HL-60 (cell line): ENCODE measurements around the gene BRWD1.

Experiments
- GABPA ChIP-seq: IDR thresholded peaks from 2 replicates; pipeline ENCODE4 v1.6.1; 2012; ENCODE audit warnings: low read depth
- POLR2AphosphoS5 ChIP-seq: IDR thresholded peaks from 2 replicates; pipeline ENCODE4 v1.6.1; 2012; ENCODE audit warnings: low read depth
- SPI1 ChIP-seq: IDR thresholded peaks from 2 replicates; pipeline ENCODE4 v1.6.1; 2012; ENCODE audit warnings: low read depth, mild to moderate bottlenecking, borderline replicate concordance
- TF ChIP-seq, protein P1 (sequence below): IDR thresholded peaks from one replicate; pipeline ENCODE4 v1.5.1; 2011; ENCODE audit warnings: low read length, control low read depth, inconsistent platforms; ENCODE audit not compliant: insufficient read depth
- TF ChIP-seq, protein P2 (sequence below): IDR thresholded peaks from 2 replicates; pipeline ENCODE4 v1.6.1; 2012; ENCODE audit warnings: low read depth; ENCODE audit not compliant: insufficient replicate concordance

DNA sequence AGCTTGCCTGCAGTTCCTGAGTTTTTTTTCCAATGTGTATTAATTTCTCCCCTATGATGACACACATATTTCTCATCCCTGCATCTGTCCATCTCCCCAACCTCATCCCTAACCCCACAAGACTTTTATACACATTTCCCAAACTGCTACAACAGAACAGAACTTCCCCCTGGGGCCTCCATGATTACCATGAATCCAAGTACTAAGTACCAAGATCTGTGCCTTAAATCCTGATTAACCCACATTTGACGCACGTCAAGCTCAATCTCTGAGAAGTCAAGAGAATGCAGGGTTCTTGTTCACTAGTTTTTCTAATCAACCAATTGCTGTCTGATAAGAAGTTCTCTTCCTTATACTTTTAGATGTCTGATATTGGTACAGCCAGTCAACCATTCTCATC is 25.8 kb upstream of the BRWD1 start:
- no peak for TF ChIP-seq POLR2AphosphoS5
- TF ChIP-seq, protein P1, sequence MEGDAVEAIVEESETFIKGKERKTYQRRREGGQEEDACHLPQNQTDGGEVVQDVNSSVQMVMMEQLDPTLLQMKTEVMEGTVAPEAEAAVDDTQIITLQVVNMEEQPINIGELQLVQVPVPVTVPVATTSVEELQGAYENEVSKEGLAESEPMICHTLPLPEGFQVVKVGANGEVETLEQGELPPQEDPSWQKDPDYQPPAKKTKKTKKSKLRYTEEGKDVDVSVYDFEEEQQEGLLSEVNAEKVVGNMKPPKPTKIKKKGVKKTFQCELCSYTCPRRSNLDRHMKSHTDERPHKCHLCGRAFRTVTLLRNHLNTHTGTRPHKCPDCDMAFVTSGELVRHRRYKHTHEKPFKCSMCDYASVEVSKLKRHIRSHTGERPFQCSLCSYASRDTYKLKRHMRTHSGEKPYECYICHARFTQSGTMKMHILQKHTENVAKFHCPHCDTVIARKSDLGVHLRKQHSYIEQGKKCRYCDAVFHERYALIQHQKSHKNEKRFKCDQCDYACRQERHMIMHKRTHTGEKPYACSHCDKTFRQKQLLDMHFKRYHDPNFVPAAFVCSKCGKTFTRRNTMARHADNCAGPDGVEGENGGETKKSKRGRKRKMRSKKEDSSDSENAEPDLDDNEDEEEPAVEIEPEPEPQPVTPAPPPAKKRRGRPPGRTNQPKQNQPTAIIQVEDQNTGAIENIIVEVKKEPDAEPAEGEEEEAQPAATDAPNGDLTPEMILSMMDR: no peak
- TF ChIP-seq, protein P2, sequence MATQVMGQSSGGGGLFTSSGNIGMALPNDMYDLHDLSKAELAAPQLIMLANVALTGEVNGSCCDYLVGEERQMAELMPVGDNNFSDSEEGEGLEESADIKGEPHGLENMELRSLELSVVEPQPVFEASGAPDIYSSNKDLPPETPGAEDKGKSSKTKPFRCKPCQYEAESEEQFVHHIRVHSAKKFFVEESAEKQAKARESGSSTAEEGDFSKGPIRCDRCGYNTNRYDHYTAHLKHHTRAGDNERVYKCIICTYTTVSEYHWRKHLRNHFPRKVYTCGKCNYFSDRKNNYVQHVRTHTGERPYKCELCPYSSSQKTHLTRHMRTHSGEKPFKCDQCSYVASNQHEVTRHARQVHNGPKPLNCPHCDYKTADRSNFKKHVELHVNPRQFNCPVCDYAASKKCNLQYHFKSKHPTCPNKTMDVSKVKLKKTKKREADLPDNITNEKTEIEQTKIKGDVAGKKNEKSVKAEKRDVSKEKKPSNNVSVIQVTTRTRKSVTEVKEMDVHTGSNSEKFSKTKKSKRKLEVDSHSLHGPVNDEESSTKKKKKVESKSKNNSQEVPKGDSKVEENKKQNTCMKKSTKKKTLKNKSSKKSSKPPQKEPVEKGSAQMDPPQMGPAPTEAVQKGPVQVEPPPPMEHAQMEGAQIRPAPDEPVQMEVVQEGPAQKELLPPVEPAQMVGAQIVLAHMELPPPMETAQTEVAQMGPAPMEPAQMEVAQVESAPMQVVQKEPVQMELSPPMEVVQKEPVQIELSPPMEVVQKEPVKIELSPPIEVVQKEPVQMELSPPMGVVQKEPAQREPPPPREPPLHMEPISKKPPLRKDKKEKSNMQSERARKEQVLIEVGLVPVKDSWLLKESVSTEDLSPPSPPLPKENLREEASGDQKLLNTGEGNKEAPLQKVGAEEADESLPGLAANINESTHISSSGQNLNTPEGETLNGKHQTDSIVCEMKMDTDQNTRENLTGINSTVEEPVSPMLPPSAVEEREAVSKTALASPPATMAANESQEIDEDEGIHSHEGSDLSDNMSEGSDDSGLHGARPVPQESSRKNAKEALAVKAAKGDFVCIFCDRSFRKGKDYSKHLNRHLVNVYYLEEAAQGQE: no peak
- no peak for TF ChIP-seq GABPA
- no peak for TF ChIP-seq SPI1
